ENCODE results near the gene CPAMD8.
"Not testable (repeated sequence)": the region's sequence is repeated elsewhere in the genome, so short reads cannot be mapped to it uniquely, and the experiment has no call there.

The CPAMD8 gene

GRCh38 chr19:16945762-16946465 lies 80.7 kb downstream of the CPAMD8 start:
- DNase-seq, result no peak

GRCh38 chr19:16945364-16945714 lies 81.3 kb downstream of the CPAMD8 start:
- no peak for DNase-seq

- no peak for DNase-seq
Observed at GRCh38 chr19:16944626-16945363, 81.8 kb downstream of the CPAMD8 start.

GRCh38 chr19:16943942-16944625 lies 82.5 kb downstream of the CPAMD8 start:
- no peak for DNase-seq

- not testable (repeated sequence) for DNase-seq
Observed at GRCh38 chr19:16943090-16943489, 83.5 kb downstream of the CPAMD8 start.

- no peak for DNase-seq
Observed at GRCh38 chr19:16942583-16942982, 84.0 kb downstream of the CPAMD8 start.

- no peak for DNase-seq
Observed at GRCh38 chr19:16940626-16941025, 86.0 kb downstream of the CPAMD8 start.

- DNase-seq, result not testable (repeated sequence)
Observed at GRCh38 chr19:16940063-16940462, 86.5 kb downstream of the CPAMD8 start.

- no peak for DNase-seq
Observed at GRCh38 chr19:16938211-16938610, 88.4 kb downstream of the CPAMD8 start.

GRCh38 chr19:16937796-16938195 lies 88.8 kb downstream of the CPAMD8 start:
- DNase-seq, result not testable (repeated sequence)

- no peak for DNase-seq
Observed at GRCh38 chr19:16936901-16937300, 89.7 kb downstream of the CPAMD8 start.

- no peak for DNase-seq
Observed at GRCh38 chr19:16934489-16934888, 92.1 kb downstream of the CPAMD8 start.

GRCh38 chr19:16931306-16931705 lies 95.3 kb downstream of the CPAMD8 start:
- DNase-seq, result no peak

- no peak for DNase-seq
Observed at GRCh38 chr19:16930753-16931152, 95.9 kb downstream of the CPAMD8 start.

GRCh38 chr19:16928916-16929315 lies 97.7 kb downstream of the CPAMD8 start:
- DNase-seq, result no peak

GRCh38 chr19:16928351-16928750 lies 98.3 kb downstream of the CPAMD8 start:
- DNase-seq, result no peak

GRCh38 chr19:16927883-16928282 lies 98.7 kb downstream of the CPAMD8 start:
- no peak for DNase-seq

GRCh38 chr19:16922949-16923348 lies 103.7 kb downstream of the CPAMD8 start:
- no peak for DNase-seq

GRCh38 chr19:16922592-16922934 lies 104.0 kb downstream of the CPAMD8 start:
- DNase-seq, result no peak

- DNase-seq, result no peak
Observed at GRCh38 chr19:16921766-16922591, 104.6 kb downstream of the CPAMD8 start.

GRCh38 chr19:16920816-16921529 lies 105.6 kb downstream of the CPAMD8 start:
- DNase-seq, result no peak

- no peak for DNase-seq
Observed at GRCh38 chr19:16919496-16919895, 107.1 kb downstream of the CPAMD8 start.

GRCh38 chr19:16917401-16917800 lies 109.2 kb downstream of the CPAMD8 start:
- DNase-seq, result no peak
